Neural cell (in vitro differentiated cells): ENCODE data around the gene ARHGAP6.

ENCODE experiments used
- EP300 ChIP-seq: fragments of 450-650 bp; conservative IDR thresholded peaks from 2 replicates; pipeline ENCODE4 v1.6.1; 2014; ENCODE audit warnings: antibody characterized with exemption, mild to moderate bottlenecking, moderate library complexity; ENCODE audit not compliant: poor library complexity, severe bottlenecking
- EZH2 ChIP-seq: fragments of 200-600, 300-800 bp; shearing (Covaris generic), sonication (generic); IDR thresholded peaks from 2 replicates; pipeline ENCODE4 v1.6.1; 2014; ENCODE audit warnings: antibody characterized with exemption, low read length, borderline replicate concordance, mild to moderate bottlenecking; ENCODE audit not compliant: insufficient read depth, poor library complexity, severe bottlenecking
- POLR2AphosphoS5 ChIP-seq: IDR thresholded peaks from 2 replicates; pipeline ENCODE4 v1.6.1; 2012
- REST ChIP-seq: IDR thresholded peaks from 2 replicates; pipeline ENCODE4 v1.6.1; 2012; ENCODE audit warnings: borderline replicate concordance
- TF ChIP-seq, protein P1 (sequence below): fragments of 450-650 bp; IDR thresholded peaks from 2 replicates; pipeline ENCODE4 v1.5.1; 2014; ENCODE audit warnings: antibody characterized with exemption, mild to moderate bottlenecking, moderate library complexity; ENCODE audit not compliant: poor library complexity, severe bottlenecking

DNA sequence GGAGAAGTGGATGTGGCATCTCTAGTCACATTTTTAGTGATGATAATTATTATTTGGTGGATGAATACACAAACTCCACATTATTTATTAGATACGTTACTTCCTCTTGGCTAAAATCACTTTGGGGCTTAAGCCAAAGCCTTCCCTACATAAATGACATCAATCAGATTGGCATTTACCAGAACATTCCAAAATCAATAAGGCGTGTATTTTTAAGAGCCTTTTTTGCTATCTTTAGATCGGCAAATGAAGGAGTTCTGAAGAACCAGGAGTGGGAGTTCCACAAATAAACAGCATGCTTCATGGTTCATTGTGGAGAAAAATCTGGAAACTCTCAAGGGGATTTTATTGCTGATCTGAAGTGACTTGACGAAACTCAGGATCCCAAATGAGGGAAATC is 282.8 kb downstream of the ARHGAP6 start:
- TF ChIP-seq, protein P1, sequence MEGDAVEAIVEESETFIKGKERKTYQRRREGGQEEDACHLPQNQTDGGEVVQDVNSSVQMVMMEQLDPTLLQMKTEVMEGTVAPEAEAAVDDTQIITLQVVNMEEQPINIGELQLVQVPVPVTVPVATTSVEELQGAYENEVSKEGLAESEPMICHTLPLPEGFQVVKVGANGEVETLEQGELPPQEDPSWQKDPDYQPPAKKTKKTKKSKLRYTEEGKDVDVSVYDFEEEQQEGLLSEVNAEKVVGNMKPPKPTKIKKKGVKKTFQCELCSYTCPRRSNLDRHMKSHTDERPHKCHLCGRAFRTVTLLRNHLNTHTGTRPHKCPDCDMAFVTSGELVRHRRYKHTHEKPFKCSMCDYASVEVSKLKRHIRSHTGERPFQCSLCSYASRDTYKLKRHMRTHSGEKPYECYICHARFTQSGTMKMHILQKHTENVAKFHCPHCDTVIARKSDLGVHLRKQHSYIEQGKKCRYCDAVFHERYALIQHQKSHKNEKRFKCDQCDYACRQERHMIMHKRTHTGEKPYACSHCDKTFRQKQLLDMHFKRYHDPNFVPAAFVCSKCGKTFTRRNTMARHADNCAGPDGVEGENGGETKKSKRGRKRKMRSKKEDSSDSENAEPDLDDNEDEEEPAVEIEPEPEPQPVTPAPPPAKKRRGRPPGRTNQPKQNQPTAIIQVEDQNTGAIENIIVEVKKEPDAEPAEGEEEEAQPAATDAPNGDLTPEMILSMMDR: no peak
- TF ChIP-seq POLR2AphosphoS5 (no peak), REST (no peak), EZH2 (no peak), EP300 (no peak)
